NCI-H1105 (cell line): ENCODE results near the gene PTPRN.
"Not testable (repeated sequence)": the region's sequence is repeated elsewhere in the genome, so short reads cannot be mapped to it uniquely, and the experiment has no call there.

ENCODE experiments used
- DNase-seq: peaks from one replicate; lab custom pipeline; 2025; lab: John Stamatoyannopoulos, UW

PTPRN gene

GRCh38 chr2:219309278-219309677 is at the start of gene PTPRN:
Gene PTPRN (minus strand): TSS chr2:219309401. CDS start chr2:219309332, 69 bp downstream.
- peak; percentile 65 for DNase-seq

DNA sequence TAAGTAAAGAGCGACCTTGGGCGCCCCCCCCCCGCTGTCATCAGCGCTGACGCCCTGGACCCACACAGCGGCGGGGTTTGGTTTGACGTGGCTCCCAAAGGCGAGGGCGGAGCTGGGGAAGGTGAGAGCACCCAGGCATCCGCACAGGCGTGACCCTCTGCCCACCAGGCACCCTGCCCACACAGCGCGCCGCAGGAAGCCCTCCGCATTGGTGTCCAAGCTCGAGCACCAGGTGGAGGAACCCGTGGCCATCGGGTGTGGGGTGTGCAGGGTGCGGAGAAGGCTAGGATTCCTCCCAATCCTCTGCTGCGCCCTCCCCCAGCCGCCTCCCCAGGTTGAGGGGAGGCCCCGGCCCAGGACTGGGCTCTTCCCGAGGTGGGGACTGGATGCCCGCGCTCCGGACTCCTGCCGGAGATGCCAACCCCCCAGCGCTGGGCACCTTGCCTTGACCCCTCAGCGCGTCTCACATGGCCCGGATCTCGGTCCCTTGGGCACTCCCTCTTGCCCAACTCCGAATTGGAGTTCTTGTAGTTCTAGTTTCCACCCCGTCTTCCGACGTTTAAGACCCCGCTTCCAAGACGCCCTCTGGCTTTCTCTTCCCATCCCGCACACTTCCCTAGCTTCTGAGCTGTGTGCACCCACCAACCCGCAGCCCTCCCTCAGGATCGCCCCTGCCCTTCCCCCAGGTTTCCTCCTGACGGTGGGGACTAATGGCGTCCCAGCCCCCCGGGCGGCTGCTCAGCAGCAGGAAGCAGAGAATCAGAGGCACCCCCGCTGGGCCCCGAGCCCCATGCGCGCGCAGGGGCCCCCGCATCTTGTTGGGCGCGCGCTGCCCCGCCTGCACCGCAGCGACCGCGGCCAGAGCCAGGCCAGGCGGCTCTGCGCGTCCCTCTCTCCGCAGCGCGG is 49.2 kb upstream of the PTPRN start:
- DNase-seq = peak; percentile 10

DNA sequence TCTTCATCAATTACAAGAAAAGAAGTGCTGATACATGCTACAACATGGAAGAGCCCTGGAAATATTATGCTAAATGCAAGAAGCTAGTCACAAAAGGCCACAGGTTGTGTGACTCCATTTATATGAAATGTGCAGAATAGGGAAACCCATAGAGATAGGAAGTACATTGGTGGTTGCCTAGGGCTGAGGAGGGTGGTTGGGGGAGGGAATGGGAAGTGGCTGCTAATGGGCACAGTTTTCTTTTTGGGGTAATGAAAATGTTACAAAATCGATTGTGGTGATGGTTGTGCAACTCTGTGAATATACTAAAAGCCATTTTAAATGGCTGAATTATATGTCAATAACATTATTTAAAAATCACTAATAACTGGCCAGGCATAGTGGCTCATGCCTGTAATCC is 47.6 kb upstream of the PTPRN start:
- DNase-seq = no peak

DNA sequence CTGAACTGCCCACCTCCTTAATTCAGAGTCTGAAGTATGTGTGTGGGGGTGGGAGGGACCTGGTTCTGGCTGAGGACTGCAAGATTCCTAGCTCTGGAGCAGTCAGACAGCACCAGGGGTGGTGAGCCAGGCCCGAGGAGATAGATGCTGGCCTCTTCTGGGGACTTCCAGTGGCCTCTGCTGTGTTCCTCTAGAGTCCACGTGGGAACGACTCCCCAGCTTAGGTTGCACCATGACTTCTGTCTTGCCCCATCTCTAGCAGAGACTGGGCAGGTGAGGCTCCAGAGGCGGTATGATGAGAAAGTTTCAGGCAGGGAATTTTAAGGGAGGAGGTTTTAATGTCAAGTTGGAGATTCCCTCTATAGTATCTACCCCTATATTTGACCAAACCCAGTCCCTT is 45.4 kb upstream of the PTPRN start:
- no peak for DNase-seq

GRCh38 chr2:219353129-219353528 is 43.9 kb upstream of the PTPRN start:
- DNase-seq = no peak

DNA sequence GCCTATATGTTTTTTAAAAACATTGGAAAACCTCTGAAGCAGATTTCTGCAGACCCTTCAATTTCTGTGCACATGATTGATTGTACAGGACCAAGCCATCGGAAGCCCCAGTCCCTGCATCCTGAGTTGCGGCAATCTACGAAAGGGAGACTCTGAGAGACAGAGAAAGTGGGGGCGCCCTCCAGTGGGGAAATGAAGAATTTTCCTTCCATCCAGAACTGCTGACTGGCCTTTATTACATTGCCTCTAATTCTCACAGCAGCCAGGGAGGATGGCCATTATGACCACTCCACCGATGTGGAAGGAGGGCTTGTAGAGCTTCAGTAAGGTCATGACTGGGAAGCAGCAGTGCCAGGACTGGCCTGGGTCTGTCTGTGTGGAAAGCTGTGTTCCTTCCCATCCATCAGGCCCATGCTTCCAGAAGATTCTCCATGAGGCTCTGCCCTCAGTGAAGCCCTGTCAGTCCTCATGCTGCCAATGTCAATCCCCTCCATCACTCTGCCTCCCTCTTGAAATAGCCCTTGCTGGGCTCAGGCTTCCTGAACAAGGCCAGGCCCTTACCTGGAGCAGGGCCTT is 43.3 kb upstream of the PTPRN start:
- peak; percentile 38 for DNase-seq

- no peak for DNase-seq
Observed at GRCh38 chr2:219350710-219351221, 41.6 kb upstream of the PTPRN start.

- DNase-seq = no peak
Observed at GRCh38 chr2:219350215-219350614, 41.0 kb upstream of the PTPRN start.

GRCh38 chr2:219344751-219345430 is 35.7 kb upstream of the PTPRN start:
- peak; percentile 30 for DNase-seq

DNA sequence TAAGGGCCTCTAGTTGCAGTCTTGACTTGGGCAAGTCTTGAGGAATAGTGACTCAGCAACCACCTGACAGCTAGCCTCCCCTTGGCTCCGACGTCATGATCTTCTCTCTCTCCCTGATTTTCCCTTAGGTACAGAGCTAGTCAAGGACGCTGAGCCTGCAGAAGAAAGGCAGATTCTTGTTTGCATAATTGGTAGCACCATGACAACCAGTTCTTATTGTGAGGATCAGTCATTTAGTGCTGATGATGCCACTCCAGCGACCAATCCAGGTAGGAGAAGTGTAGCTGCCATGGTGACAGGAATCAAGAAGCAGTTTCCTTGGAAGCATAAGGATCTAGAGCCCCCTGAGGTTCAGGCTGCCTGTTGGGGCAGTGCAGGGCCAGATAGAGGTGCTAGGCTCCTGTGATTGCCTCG is 26.2 kb upstream of the PTPRN start:
- DNase-seq = peak; percentile 32

- DNase-seq = no peak
Observed at GRCh38 chr2:219334076-219334475, 24.9 kb upstream of the PTPRN start.

DNA sequence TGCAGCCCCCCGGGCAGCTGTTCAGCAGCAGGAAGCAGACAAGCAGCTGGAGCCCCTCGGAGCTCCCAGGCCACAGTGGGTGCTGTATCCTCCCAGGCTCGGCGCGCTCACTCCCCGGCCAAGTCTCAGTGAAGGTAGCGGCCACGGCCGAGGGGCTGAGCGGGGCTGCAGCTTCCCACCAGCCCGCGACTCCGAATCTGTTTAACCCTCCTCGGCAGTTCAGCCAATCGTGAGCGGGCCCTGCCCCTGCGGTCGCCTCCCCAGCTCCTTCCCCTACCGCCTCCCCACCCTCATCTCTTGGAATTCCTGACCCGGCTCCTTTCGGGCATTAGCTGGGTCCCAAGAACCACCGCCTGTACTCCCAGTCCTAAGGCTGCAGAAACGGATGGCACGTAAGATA is 23.3 kb upstream of the PTPRN start, which contains the start of gene RESP18:
Gene RESP18 (minus strand): TSS at position 203 of the 400 bp plus-strand sequence.
- no peak for DNase-seq

GRCh38 chr2:219331560-219332213 is 22.5 kb upstream of the PTPRN start:
- no peak for DNase-seq

- DNase-seq = no peak
Observed at GRCh38 chr2:219327719-219328118, 18.5 kb upstream of the PTPRN start.

GRCh38 chr2:219325657-219326315 is 16.6 kb upstream of the PTPRN start:
- DNase-seq = no peak

DNA sequence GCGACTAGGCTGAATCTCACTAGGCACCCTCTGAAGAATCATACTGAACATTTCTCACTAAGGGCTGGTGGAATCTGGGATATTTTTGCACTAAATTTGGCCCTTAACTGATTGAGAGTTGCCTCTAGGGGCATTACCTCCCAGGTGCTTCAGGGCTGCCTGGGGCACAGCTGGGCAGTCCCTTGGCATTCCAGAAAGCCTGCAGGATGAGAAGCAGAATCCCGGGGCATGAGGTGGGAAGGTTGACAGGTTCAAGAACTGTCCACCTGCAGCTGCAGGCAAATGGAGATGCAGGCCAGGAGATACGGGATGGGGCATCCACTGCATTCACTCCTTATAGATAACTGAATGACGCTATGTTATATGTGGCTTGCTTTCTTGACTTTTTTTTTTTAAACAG is 15.9 kb upstream of the PTPRN start:
- DNase-seq = no peak

- no peak for DNase-seq
Observed at GRCh38 chr2:219323434-219323833, 14.2 kb upstream of the PTPRN start.

- DNase-seq = no peak
Observed at GRCh38 chr2:219314804-219315468, 5.7 kb upstream of the PTPRN start.

DNA sequence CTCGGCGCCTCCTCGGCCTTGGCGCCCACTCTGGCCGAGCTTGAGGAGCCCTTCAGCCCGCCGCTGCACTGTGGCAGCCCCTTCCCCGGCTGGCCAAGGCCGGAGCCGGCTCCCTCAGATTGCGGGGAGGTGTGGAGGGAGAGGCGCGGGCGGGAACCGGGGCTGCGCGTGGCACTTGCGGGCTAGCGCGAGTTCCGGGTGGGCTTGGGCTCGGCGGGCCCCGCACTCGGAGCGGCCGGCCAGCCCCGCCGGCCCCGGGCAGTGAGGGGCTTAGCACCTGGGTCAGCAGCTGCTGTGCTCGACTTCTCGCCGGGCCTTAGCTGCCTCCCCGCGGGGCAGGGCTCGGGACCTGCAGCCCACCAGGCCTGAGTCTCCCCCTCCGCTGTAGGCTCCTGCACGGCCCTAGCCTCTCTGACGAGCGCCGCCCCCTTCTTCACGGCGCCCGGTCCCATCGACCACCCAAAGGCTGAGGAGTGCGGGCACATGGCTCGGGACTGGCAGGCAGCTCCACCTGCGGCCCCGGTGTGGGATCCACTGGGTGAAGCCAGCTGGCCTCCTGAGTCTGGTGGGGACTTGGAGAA is 3.6 kb upstream of the PTPRN start:
- not testable (repeated sequence) for DNase-seq
